Neural progenitor cell (in vitro differentiated cells): ENCODE results near the gene CHD6. TPM values are rescaled to one million over a fixed set of nuclear protein-coding genes. Genes with fewer than 3 reads are reported as not detected.

Experiments
- DNase-seq: peaks from one replicate; pipeline ENCODE4 v3.0.0-alpha.2; 2016; ENCODE audit warnings: low spot score
- H2AFZ ChIP-seq: fragments of 200-600 bp; sonication (generic); replicated peaks from 2 replicates; pipeline ENCODE4 v1.6.1; 2016; ENCODE audit warnings: antibody characterized with exemption
- H3F3A ChIP-seq: fragments of 200-600 bp; sonication (generic); 2 replicates; pipeline ENCODE4 v1.6.1; 2016; ENCODE audit warnings: antibody characterized with exemption, low read depth
- H3K27ac ChIP-seq: fragments of 200-600 bp; sonication (generic); 2 replicates; pipeline ENCODE4 v1.5.1; 2016; ENCODE audit warnings: mild to moderate bottlenecking
- H3K27me3 ChIP-seq: fragments of 200-600 bp; sonication (generic); 2 replicates; pipeline ENCODE4 v1.6.1; 2016; ENCODE audit warnings: mild to moderate bottlenecking, moderate library complexity
- H3K36me3 ChIP-seq: fragments of 200-600 bp; sonication (generic); 2 replicates; pipeline ENCODE4 v1.5.1; 2016
- H3K4me1 ChIP-seq: fragments of 200-600 bp; sonication (generic); 2 replicates; pipeline ENCODE4 v1.6.1; 2016; ENCODE audit warnings: mixed run types
- H3K4me2 ChIP-seq: fragments of 200-600 bp; sonication (generic); 2 replicates; pipeline ENCODE4 v1.6.1; 2016
- H3K4me3 ChIP-seq: fragments of 200-600 bp; sonication (generic); 2 replicates; pipeline ENCODE4 v1.5.1; 2016
- H3K79me2 ChIP-seq: fragments of 200-600 bp; sonication (generic); 2 replicates; pipeline ENCODE4 v1.6.1; 2016; ENCODE audit warnings: low read depth
- H3K9ac ChIP-seq: fragments of 200-600 bp; sonication (generic); 2 replicates; pipeline ENCODE4 v1.6.1; 2016
- H3K9me3 ChIP-seq: fragments of 200-600 bp; sonication (generic); 2 replicates; pipeline ENCODE4 v1.5.1; 2016; ENCODE audit warnings: low read depth
- H4K20me1 ChIP-seq: fragments of 200-600 bp; sonication (generic); 2 replicates; pipeline ENCODE4 v1.6.1; 2016; ENCODE audit warnings: low read depth
- H3K27ac Mint-ChIP-seq: 3 replicates; pipeline ENCODE4 v1.8.0; 2021; ENCODE audit warnings: mixed read lengths
- H3K27me3 Mint-ChIP-seq: 2 replicates; pipeline ENCODE4 v1.8.0; 2022; ENCODE audit warnings: low read depth, mild to moderate bottlenecking, inconsistent platforms, moderate library complexity, mixed read lengths; ENCODE audit not compliant: insufficient read depth
- H3K36me3 Mint-ChIP-seq: 3 replicates; pipeline ENCODE4 v1.8.0; 2021; ENCODE audit warnings: mixed read lengths
- H3K4me1 Mint-ChIP-seq: 3 replicates; pipeline ENCODE4 v1.8.0; 2021; ENCODE audit warnings: mixed read lengths
- H3K4me3 Mint-ChIP-seq: 3 replicates; pipeline ENCODE4 v1.8.0; 2021; ENCODE audit warnings: mild to moderate bottlenecking, moderate library complexity, mixed read lengths
- H3K9me3 Mint-ChIP-seq: 3 replicates; pipeline ENCODE4 v1.8.0; 2020; ENCODE audit warnings: mixed read lengths
- EZH2 ChIP-seq: fragments of 200-600 bp; sonication (generic); IDR thresholded peaks from 2 replicates; pipeline ENCODE4 v1.6.1; 2017; ENCODE audit warnings: antibody characterized with exemption, mild to moderate bottlenecking, moderate library complexity
- EZH2phosphoT487 ChIP-seq: fragments of 200-600 bp; sonication (generic); IDR thresholded peaks from 2 replicates; pipeline ENCODE4 v1.6.1; 2017; ENCODE audit warnings: antibody characterized with exemption
- total RNA-seq: library from RNA; depleted of rRNA; stranded (reverse); fragments of >200 nt; gene quantifications from 2 replicates; pipeline ENCODE4 v1.2.3, GENCODE V29; 2015; ENCODE audit warnings: low replicate concordance
- TF ChIP-seq, protein P1 (sequence below): fragments of 200-600 bp; sonication (generic); IDR thresholded peaks from 2 replicates; pipeline ENCODE4 v1.5.1; 2017; ENCODE audit warnings: antibody characterized with exemption, mild to moderate bottlenecking

Gene CHD6
- total RNA-seq, 1 donor from 2014 or later = 76.1 TPM

DNA sequence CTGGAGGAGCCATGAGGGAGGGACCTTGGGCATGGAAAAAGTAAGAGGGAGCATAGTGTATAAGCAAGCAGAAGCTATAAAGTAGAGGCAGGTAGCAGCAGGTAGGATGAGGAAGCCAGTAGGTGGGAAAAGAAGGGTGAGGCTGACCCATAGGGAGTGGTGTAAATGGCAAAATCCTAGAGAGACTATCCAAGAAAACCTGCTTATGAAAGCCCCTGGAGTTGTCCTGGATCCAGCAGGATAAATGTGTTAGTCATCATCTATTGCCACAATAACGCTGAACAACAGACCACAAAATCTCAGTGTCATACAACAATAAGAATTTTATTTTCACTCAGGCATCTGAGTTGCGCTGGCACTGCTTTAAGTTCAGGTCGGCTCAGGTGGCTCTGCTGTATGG is 30.2 kb downstream of the CHD6 start:
- Mint-ChIP-seq H3K27me3 (no peaks in the 10 kb centered on the region), H3K9me3 (peaks cover 65% of the 10 kb centered on the region), H3K36me3 (peaks cover 30% of the 10 kb centered on the region), H3K27ac (no peak overlapping the region), H3K4me1 (no peaks in the 10 kb centered on the region), H3K4me3 (no peak overlapping the region)
- no peak overlapping the region for H3K4me2 ChIP-seq
- H3K27me3 ChIP-seq = no peaks in the 10 kb centered on the region
- H3F3A ChIP-seq = no peaks in the 10 kb centered on the region
- no peak overlapping the region for H2AFZ ChIP-seq
- no peak for DNase-seq
- H3K4me1 ChIP-seq = no peaks in the 10 kb centered on the region
- peaks cover 21% of the 10 kb centered on the region for H4K20me1 ChIP-seq
- H3K9me3 ChIP-seq = peaks cover 11% of the 10 kb centered on the region
- H3K36me3 ChIP-seq = peaks cover 8% of the 10 kb centered on the region
- H3K9ac ChIP-seq = no peak overlapping the region
- no peak overlapping the region for H3K4me3 ChIP-seq
- H3K79me2 ChIP-seq = peaks cover 100% of the 10 kb centered on the region
- TF ChIP-seq EZH2 (no peak), EZH2phosphoT487 (no peak)
- TF ChIP-seq, protein P1, sequence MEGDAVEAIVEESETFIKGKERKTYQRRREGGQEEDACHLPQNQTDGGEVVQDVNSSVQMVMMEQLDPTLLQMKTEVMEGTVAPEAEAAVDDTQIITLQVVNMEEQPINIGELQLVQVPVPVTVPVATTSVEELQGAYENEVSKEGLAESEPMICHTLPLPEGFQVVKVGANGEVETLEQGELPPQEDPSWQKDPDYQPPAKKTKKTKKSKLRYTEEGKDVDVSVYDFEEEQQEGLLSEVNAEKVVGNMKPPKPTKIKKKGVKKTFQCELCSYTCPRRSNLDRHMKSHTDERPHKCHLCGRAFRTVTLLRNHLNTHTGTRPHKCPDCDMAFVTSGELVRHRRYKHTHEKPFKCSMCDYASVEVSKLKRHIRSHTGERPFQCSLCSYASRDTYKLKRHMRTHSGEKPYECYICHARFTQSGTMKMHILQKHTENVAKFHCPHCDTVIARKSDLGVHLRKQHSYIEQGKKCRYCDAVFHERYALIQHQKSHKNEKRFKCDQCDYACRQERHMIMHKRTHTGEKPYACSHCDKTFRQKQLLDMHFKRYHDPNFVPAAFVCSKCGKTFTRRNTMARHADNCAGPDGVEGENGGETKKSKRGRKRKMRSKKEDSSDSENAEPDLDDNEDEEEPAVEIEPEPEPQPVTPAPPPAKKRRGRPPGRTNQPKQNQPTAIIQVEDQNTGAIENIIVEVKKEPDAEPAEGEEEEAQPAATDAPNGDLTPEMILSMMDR = no peak
- H3K27ac ChIP-seq = no peak overlapping the region

DNA sequence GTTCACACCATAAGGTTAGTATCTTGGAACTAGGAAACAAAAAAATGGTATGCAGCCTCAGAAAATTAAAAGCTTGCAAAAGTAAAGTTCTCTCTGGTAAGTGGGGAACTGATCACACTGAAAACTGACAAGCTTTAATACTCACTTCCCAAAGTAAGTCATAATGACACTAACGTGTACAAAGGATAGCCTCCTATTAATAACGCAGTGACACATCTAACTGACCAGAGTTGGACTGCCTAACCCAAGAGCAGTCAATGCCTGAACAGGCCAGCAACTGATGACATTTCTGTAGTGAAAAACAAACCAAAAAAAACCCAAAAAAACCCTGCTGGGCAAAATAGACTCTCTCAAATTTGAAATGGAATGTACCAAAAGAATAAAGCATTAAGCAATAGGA is 30.7 kb downstream of the CHD6 start:
- peaks cover 65% of the 10 kb centered on the region for H3K9me3 Mint-ChIP-seq
- no peak overlapping the region for H2AFZ ChIP-seq
- H4K20me1 ChIP-seq = peaks cover 24% of the 10 kb centered on the region
- DNase-seq = no peak
- no peak overlapping the region for H3K9ac ChIP-seq
- no peak overlapping the region for H3K27ac Mint-ChIP-seq
- no peak overlapping the region for H3K4me3 ChIP-seq
- H3K79me2 ChIP-seq = peaks cover 100% of the 10 kb centered on the region
- H3F3A ChIP-seq = no peaks in the 10 kb centered on the region
- H3K4me3 Mint-ChIP-seq = no peak overlapping the region
- H3K4me1 ChIP-seq = no peaks in the 10 kb centered on the region
- TF ChIP-seq EZH2 (no peak), EZH2phosphoT487 (no peak)
- TF ChIP-seq, protein P1 = no peak
- peaks cover 33% of the 10 kb centered on the region for H3K36me3 Mint-ChIP-seq
- no peaks in the 10 kb centered on the region for H3K27me3 ChIP-seq
- no peak overlapping the region for H3K4me2 ChIP-seq
- H3K27me3 Mint-ChIP-seq = no peaks in the 10 kb centered on the region
- no peak overlapping the region for H3K27ac ChIP-seq
- H3K4me1 Mint-ChIP-seq = no peaks in the 10 kb centered on the region
- peaks cover 8% of the 10 kb centered on the region for H3K36me3 ChIP-seq
- peaks cover 11% of the 10 kb centered on the region for H3K9me3 ChIP-seq

DNA sequence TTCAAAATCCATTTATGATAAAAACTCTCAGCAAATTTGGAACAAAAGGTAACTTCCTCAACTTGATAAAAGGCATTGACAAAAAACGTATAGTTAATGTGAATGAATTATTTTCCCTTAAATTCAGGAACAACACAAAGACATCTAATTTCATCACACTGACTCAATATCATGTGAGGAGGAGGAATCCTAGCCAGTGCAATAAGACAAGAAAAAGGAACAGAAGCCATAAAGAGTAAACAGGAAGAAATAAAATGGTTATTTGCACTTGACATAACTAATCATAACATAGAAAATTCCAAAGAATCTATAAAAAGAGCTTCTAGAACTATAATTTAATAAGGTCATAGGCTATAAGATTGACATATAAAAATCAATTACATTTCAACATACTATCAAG is 31.4 kb downstream of the CHD6 start:
- H3K9ac ChIP-seq = no peak overlapping the region
- no peak for TF ChIP-seq EZH2phosphoT487
- TF ChIP-seq, protein P1 = no peak
- no peak for TF ChIP-seq EZH2
- Mint-ChIP-seq H3K27ac (no peak overlapping the region), H3K4me1 (no peaks in the 10 kb centered on the region), H3K36me3 (peaks cover 35% of the 10 kb centered on the region), H3K9me3 (peaks cover 69% of the 10 kb centered on the region), H3K27me3 (no peaks in the 10 kb centered on the region), H3K4me3 (no peak overlapping the region)
- H4K20me1 ChIP-seq = peaks cover 31% of the 10 kb centered on the region
- H3K9me3 ChIP-seq = peaks cover 11% of the 10 kb centered on the region
- H2AFZ ChIP-seq = no peak overlapping the region
- peaks cover 100% of the 10 kb centered on the region for H3K79me2 ChIP-seq
- no peaks in the 10 kb centered on the region for H3K27me3 ChIP-seq
- H3F3A ChIP-seq = no peaks in the 10 kb centered on the region
- peaks cover 8% of the 10 kb centered on the region for H3K36me3 ChIP-seq
- no peak for DNase-seq
- H3K4me1 ChIP-seq = no peaks in the 10 kb centered on the region
- no peak overlapping the region for H3K4me3 ChIP-seq
- H3K4me2 ChIP-seq = no peak overlapping the region
- H3K27ac ChIP-seq = no peak overlapping the region
